NCI-H446 (cell line): ENCODE results near the gene MRPL42.
A peak's percentile ranks its signal among the peaks of the same experiment; 100 is the strongest.
"Not testable (repeated sequence)": the region's sequence is repeated elsewhere in the genome, so short reads cannot be mapped to it uniquely, and the experiment has no call there.

Source experiments
- DNase-seq, 2 experiments: peaks; one replicate each; lab custom pipeline; 2025; lab: John Stamatoyannopoulos, UW

Gene MRPL42

DNA sequence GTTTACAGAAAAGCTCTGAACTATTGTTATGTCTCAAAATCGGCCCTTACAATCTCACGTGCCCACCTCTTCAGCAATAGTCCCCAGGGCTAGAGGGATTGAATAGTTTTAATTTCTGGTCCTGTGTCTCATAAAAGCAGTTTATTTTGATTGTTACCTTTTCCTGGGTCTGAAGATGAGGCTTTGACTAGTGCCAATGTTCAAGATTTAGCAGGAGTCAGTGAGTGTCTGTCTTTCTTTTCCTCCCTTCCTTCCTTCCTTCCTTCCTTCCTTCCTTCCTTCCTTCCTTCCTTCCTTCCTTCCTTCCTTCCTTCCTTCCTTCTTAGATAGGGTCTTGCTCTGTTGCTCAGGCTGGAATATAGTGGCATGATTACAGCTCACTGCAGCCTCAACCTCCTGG, 80.5 kb downstream of the MRPL42 start:
- DNase-seq: no peak

DNA sequence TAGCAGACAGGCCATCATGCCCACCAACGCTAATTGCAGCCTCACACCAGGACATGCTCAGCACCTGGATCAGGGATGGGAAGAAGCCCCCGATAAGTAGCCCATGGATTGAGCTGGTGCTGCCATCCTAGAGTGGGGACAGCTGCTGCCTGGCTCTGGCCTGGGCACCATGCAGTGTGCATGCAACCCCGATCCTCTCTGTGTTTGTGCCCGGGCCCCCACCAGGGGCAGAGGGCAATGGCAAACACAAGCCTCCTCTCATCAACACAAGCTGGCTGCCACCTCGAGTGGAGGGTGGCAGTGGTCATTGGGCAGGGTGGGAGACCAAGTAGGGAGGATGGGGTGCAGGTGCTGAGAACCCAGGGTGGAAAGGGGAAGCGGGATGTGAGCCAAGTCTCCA, 81.9 kb downstream of the MRPL42 start:
- DNase-seq: no peak

DNA sequence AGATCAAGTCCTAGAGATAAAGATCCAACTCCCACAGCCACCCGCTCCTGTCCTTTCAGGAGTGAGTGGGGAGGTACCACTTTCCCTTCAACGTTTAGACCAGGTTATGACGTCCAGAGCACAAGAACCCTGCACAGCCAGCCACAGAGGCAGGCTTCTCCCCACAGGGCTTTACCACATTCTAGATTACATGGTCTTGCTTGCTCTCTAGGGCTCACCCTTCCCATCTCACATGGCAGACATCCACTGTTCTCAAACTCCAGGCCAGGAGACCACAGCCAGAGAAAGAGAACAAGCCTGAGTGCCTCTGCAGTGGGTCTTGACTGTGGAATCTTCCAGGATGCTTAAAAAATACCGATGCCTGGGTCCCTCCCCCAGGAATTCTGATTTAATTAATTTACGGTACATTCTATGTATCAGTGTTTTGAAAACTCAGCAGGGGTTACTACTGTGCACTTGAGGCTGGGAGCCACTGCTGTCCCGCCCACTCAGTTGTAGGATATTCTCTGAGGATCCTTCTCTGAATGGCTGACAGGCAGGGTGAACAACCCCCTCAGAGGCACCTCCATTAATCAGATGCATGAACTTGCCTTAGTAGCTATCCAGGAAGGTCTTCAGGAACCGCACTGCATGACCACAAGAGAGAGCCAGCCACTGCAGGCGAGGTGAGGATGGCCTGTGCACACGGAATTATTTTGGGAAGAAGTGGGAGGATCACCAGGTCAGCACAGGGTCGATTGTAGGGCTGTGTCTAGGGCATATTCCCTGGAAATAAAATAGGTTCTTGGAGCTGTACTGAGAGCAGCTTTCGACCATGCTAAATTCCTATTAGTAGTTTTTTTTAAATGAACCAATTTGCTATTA, 83.7 kb downstream of the MRPL42 start:
- DNase-seq: no peak

DNA sequence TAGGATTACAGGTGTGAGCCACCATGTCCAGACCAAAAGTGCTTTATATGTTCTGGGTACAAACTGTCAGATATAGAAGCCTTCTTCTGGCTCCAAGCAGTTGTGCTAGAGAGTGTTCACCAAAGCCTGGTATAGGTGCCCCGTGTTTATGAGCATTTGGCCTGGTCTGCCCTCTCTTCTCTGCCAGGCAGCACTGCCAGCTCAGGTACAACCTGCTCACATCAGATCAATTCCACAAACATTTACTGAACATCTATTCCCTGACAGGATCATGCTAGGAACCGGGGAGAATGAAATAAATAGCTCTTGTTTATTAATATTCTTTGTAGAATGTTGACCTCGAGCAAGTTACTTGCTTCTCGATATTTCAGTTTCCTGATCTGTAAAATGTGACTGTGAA, 85.1 kb downstream of the MRPL42 start:
- no peak for DNase-seq

DNA sequence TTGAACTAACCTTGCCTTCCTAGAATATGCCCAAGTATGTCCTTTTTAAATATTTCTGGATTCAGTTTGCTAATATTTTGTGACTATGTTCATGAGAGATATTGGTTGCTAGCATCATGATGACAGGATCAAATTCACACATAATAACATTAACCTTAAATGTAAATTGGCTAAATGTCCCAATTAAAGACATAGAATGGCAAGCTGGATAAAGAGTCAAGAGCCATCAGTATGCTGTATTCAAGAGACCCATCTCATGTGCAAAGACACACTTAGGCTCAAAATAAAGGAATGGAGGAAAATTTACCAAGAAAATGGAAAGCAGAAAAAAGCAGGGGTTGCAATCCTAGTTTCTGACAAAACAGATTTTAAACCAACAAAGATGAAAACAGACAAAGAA, 90.6 kb downstream of the MRPL42 start:
- not testable (repeated sequence) for DNase-seq

DNA sequence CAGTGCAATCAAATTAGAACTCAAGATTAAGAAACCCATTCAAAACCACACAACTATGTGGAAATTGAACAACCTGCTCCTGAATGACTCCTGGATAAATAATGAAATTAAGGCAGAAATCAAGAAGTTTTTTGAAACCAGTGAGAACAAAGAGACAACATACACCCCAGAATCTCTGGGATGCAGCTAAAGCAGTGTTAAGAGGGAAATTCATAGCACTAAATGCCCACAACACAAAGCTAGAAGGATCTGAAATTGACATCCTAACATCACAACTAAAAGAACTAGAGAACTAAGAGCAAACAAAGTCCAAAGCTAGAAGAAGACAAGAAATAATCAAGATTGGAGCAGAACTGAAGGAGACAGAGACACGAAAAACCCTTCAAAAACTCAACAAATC, 91.4 kb downstream of the MRPL42 start:
- not testable (repeated sequence) for DNase-seq

DNA sequence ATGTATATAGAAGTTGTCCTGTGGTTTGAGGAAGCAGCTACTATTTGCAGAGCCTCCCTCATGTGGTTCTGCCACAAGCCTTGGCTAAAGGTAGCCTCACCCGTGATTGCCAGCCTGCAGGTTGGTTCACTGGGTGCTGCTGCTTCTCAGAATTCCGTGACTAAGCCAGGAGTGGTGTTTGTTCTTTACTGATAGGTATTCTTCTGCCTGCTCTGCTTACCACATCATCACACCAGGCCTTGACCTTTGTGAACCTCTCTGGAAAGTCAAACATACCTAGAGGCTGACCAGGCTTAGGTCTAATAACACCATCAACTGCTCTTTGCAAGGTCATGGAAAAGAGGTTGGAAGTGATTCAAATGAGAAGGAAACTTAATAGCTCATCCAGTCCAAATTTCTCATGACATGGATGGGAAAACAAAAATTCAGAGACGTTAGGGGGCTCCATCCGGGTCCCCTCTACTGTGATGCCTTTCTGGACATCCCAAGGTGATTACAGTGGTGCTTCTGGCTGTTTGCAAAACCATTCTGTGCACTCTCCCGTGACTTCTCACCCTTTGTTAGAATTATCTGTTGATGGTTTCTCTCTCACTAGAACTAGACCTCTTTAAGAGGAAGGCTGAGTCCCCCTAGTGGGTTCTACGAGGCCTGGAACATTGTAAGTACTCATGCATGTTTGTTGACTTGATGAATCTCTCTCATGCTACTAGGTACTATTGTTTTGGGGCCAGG, 96.7 kb downstream of the MRPL42 start:
- DNase-seq: peak in 1 of 2 experiments; percentile 20

DNA sequence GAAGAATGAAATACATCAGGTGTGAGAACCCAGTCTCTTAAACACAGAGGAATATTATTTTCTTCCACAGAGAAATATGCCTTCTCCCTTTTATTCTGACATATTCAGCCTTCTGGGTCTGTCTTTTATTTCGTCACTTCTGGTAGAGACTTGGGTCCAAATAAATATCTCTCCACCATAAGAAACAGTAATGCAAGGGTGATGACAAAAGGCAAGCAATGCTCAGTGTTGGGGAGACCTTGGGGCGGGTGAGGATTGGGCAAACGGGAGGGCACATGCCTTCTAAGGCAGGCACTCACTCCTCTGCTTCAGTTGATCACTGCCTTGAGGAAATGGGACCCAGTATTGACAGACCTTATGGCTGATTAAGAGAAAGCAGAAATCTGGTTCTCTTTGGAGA, 98.4 kb downstream of the MRPL42 start:
- no peak for DNase-seq
